GM12874 (cell line): ENCODE measurements around the gene EPO.

Experiments used
- CTCF ChIP-seq: IDR thresholded peaks from 2 replicates; pipeline ENCODE4 v1.5.1; 2011; ENCODE audit warnings: low read depth, mild to moderate bottlenecking, control low read depth, low read length, moderate library complexity; ENCODE audit not compliant: insufficient read depth

EPO gene

GRCh38 chr7:100685049-100685605 is 35.1 kb upstream of the EPO start:
- no peak for TF ChIP-seq CTCF

- no peak for TF ChIP-seq CTCF
Measured at GRCh38 chr7:100685631-100686145, 34.6 kb upstream of the EPO start.

- no peak for TF ChIP-seq CTCF
Measured at GRCh38 chr7:100686201-100686821, 34.0 kb upstream of the EPO start.

GRCh38 chr7:100686822-100687211 is 33.5 kb upstream of the EPO start:
- no peak for TF ChIP-seq CTCF

GRCh38 chr7:100687261-100687660 is 33.0 kb upstream of the EPO start:
- TF ChIP-seq CTCF = no peak

- no peak for TF ChIP-seq CTCF
Measured at GRCh38 chr7:100687751-100688300, 32.4 kb upstream of the EPO start.

GRCh38 chr7:100688326-100688860 is 31.9 kb upstream of the EPO start:
- TF ChIP-seq CTCF = no peak
